ENCODE data around the gene FRMPD4.

The FRMPD4 gene

DNA sequence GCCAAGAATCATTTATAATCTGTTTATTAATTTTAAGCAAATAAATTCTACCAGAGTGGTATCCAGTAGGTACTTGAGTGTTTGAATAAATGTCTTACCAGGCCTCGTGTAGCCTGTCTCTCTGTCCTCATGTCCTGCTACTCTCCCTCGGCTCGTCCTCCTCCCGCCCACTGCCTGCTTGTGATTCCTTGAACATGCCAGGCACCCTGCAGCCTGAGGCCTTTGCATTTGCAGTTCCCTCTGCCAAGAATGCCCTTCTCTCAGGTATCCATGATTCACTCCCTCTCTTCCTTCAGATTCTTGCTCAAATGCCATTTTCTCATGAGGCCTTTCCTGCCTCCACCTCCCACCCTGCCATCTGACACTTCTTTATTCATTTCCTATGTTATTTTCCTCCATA, 443.3 kb downstream of the FRMPD4 start:
- no peaks in the 10 kb centered on the region for H3K4me1 ChIP-seq (ENCODE audit: control insufficient read depth, insufficient read depth, low read length)
- no peaks in the 10 kb centered on the region for H3K36me3 ChIP-seq (ENCODE audit: control insufficient read depth, insufficient read depth, low read length)
- no peak overlapping the region for H3K9ac ChIP-seq (ENCODE audit: low read length)
- no peaks in the 10 kb centered on the region for H3K27me3 ChIP-seq (ENCODE audit: control insufficient read depth, insufficient read depth, low read length)
- no peak overlapping the region for H3K4me3 ChIP-seq (ENCODE audit: low read length)
- no peaks in the 10 kb centered on the region for H3K9me3 ChIP-seq (ENCODE audit: control insufficient read depth, low read length)

DNA sequence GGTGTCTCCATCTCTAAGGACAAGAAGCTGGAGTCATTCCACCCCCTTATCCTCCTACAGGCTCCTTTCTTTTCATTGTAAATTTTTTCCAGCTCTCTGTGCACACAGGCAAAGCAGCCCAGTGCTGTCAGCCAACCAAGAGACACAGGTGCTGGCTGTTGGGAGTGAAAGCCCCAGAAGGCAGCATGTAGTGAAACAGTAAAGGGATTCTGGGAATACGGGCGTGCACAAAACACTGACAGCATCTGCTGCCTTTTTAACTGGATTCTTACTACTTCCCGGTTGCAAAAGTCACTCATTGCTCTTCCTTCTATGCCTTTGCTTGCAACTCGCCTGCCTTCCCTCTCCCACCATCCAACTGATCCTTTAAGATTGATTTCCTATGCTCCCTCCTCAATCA, 444.4 kb downstream of the FRMPD4 start:
- H3K9me3 ChIP-seq (ENCODE audit: control insufficient read depth, low read length), result no peaks in the 10 kb centered on the region
- H3K4me3 ChIP-seq (ENCODE audit: low read length), result no peak overlapping the region
- H3K36me3 ChIP-seq (ENCODE audit: control insufficient read depth, insufficient read depth, low read length), result no peaks in the 10 kb centered on the region
- no peaks in the 10 kb centered on the region for H3K4me1 ChIP-seq (ENCODE audit: control insufficient read depth, insufficient read depth, low read length)
- no peaks in the 10 kb centered on the region for H3K27me3 ChIP-seq (ENCODE audit: control insufficient read depth, insufficient read depth, low read length)
- H3K9ac ChIP-seq (ENCODE audit: low read length), result no peak overlapping the region

DNA sequence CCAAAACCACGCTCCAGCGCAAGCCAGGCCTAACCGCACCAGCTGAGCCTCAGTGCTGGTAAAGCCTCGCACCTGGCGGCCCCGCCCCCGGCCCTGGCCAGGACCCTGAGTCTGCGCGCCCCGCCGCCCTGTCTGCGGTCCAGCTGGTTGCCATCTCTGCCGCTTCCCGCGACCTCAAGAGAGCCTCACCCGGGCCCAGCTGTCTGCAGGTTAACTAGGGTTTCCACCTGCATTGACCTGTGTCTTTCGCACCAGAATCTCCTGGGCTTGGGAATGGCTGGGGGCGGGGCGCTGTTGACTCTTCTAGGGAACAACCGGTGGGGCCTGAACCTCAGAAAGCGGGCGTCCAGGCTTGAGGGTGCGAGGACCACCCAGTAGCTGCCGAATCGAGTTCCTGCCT, 445.3 kb downstream of the FRMPD4 start:
- H3K4me3 ChIP-seq (ENCODE audit: low read length), result no peak overlapping the region
- H3K9me3 ChIP-seq (ENCODE audit: control insufficient read depth, low read length), result no peaks in the 10 kb centered on the region
- H3K27me3 ChIP-seq (ENCODE audit: control insufficient read depth, insufficient read depth, low read length), result no peaks in the 10 kb centered on the region
- H3K4me1 ChIP-seq (ENCODE audit: control insufficient read depth, insufficient read depth, low read length), result no peaks in the 10 kb centered on the region
- no peaks in the 10 kb centered on the region for H3K36me3 ChIP-seq (ENCODE audit: control insufficient read depth, insufficient read depth, low read length)
- H3K9ac ChIP-seq (ENCODE audit: low read length), result no peak overlapping the region

DNA sequence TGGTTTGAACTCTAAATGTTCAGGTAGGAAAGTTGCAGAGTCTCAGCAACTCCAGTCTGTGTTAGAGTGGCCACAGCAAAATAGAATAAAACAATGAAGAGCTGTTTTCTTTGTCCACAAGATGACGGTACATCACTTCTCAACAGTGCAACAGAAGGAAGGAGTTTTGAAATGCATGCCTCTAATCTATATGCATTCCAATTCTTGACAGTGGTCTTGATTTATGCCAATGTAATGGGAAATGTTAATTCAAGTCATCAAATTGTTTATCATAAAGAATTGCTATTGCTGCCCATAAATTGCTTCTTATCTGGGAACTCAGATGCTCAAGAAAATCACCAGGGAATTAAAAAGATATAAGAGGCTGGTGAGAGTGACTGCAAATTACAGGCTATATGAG, 457.4 kb downstream of the FRMPD4 start:
- Histone ChIP-seq H3K4me3 (ENCODE audit: low read length) (no peak overlapping the region), H3K27me3 (ENCODE audit: control insufficient read depth, insufficient read depth, low read length) (no peaks in the 10 kb centered on the region), H3K36me3 (ENCODE audit: control insufficient read depth, insufficient read depth, low read length) (no peaks in the 10 kb centered on the region), H3K4me1 (ENCODE audit: control insufficient read depth, insufficient read depth, low read length) (no peaks in the 10 kb centered on the region), H3K9ac (ENCODE audit: low read length) (no peak overlapping the region), H3K9me3 (ENCODE audit: control insufficient read depth, low read length) (no peaks in the 10 kb centered on the region)

DNA sequence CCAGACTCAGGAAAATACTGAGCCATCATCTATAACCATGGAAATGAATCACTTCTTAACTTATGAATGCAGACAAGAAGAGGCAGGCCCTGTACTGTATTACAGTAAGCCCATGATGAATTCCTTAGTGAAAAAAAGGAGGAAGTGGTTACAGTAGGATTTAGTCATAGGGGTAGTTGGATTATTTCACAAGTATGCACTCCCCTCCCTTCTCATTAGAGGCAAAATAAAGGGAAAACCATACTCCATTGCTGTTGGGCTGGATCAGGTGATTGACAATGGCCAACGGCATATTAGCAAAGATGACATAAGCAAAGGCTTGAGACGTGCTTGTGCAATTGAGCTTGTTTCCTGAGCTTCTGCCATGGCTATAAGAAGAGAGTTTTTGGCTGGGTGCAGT, 471.8 kb downstream of the FRMPD4 start:
- H3K9me3 ChIP-seq (ENCODE audit: control insufficient read depth, low read length), result no peaks in the 10 kb centered on the region
- no peak overlapping the region for H3K9ac ChIP-seq (ENCODE audit: low read length)
- H3K4me1 ChIP-seq (ENCODE audit: control insufficient read depth, insufficient read depth, low read length), result no peaks in the 10 kb centered on the region
- no peak overlapping the region for H3K4me3 ChIP-seq (ENCODE audit: low read length)
- H3K36me3 ChIP-seq (ENCODE audit: control insufficient read depth, insufficient read depth, low read length), result no peaks in the 10 kb centered on the region
- H3K27me3 ChIP-seq (ENCODE audit: control insufficient read depth, insufficient read depth, low read length), result no peaks in the 10 kb centered on the region

DNA sequence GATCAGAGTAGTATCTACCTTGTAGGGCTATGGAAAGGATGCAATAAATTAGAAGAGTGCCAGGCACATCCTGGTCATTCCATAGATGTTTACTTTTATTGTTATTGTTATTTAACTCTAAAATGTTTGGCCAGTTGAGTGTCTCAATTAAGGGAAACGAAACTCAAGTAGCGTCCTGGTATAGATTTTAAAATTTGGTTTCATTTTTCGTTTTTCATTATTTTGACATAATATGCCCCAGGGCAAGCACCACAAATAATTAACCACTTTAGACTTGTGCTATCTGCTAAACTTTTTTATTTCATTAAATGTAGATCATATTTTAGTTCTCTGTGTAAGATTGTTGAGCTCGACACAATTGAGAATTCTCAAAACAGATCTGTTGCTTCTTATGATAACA, 473.2 kb downstream of the FRMPD4 start:
- Histone ChIP-seq H3K9ac (ENCODE audit: low read length) (no peak overlapping the region), H3K4me3 (ENCODE audit: low read length) (no peak overlapping the region), H3K9me3 (ENCODE audit: control insufficient read depth, low read length) (no peaks in the 10 kb centered on the region), H3K4me1 (ENCODE audit: control insufficient read depth, insufficient read depth, low read length) (no peaks in the 10 kb centered on the region), H3K36me3 (ENCODE audit: control insufficient read depth, insufficient read depth, low read length) (no peaks in the 10 kb centered on the region), H3K27me3 (ENCODE audit: control insufficient read depth, insufficient read depth, low read length) (no peaks in the 10 kb centered on the region)

DNA sequence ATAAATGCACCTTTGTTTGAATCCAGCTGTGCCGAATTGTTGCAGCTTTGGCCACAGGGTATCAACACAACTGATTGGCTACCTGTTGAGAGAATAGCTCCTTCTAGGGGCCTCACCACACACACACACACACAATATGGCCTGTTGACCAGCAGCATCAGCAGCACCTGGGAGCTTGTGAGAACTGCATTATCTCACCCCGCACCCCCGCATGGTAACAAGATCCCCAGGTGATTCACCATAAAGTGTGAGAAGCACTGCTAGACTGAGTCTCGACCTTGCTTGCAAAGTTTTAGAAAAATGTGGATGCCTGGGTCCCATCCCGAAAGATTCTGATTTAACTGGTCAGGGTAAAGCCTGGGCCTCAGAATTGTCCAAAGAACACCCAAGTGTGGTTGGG, 476.0 kb downstream of the FRMPD4 start:
- Histone ChIP-seq H3K4me1 (ENCODE audit: control insufficient read depth, insufficient read depth, low read length) (no peaks in the 10 kb centered on the region), H3K9ac (ENCODE audit: low read length) (no peak overlapping the region), H3K36me3 (ENCODE audit: control insufficient read depth, insufficient read depth, low read length) (no peaks in the 10 kb centered on the region), H3K4me3 (ENCODE audit: low read length) (no peak overlapping the region), H3K9me3 (ENCODE audit: control insufficient read depth, low read length) (no peaks in the 10 kb centered on the region), H3K27me3 (ENCODE audit: control insufficient read depth, insufficient read depth, low read length) (no peaks in the 10 kb centered on the region)

DNA sequence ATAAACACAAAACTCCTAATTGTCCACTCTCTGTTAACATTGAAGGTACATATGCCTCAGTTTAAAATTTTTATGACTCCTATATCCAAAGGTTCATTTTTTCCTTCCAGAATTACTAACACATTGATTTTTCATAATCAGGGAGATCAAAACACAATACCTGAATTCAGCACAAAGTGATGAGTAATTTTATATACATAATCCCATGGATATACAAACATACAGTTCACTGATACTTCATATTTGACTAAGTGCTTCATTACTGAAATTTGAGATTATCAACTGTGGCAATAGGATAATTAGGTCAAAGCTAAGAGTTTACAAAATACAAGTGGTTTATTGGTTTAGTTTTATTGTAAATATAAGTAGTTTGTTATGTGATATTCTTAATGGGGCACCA, 476.8 kb downstream of the FRMPD4 start:
- Histone ChIP-seq H3K4me3 (ENCODE audit: low read length) (no peak overlapping the region), H3K9ac (ENCODE audit: low read length) (no peak overlapping the region)

DNA sequence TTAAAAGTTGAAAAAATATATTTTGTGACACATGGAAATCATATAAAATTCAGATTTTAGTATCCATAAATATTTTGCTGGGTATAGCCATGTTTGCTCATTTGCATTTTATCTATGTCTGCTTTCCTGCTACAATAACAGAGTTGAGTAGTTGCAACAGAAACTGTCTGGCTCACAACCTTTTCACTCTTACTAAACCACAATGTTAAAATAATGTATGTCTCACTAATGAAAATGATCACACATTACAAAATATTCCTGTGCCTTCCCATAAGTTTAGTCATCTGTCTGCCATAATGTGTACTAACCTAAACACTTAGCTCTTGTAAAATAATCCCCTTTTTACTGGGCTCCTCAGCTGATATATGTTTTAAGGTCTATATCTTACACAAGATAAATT, 479.0 kb downstream of the FRMPD4 start:
- H3K36me3 ChIP-seq (ENCODE audit: control insufficient read depth, insufficient read depth, low read length), result no peaks in the 10 kb centered on the region
- no peaks in the 10 kb centered on the region for H3K9me3 ChIP-seq (ENCODE audit: control insufficient read depth, low read length)
- no peak overlapping the region for H3K4me3 ChIP-seq (ENCODE audit: low read length)
- no peak overlapping the region for H3K9ac ChIP-seq (ENCODE audit: low read length)
- H3K4me1 ChIP-seq (ENCODE audit: control insufficient read depth, insufficient read depth, low read length), result no peaks in the 10 kb centered on the region
- no peaks in the 10 kb centered on the region for H3K27me3 ChIP-seq (ENCODE audit: control insufficient read depth, insufficient read depth, low read length)

More for the DNA sequence above, 476.8 kb downstream of the FRMPD4 start:
- no peaks in the 10 kb centered on the region for H3K36me3 ChIP-seq (ENCODE audit: control insufficient read depth, insufficient read depth, low read length)
- H3K4me1 ChIP-seq (ENCODE audit: control insufficient read depth, insufficient read depth, low read length), result no peaks in the 10 kb centered on the region
- no peaks in the 10 kb centered on the region for H3K9me3 ChIP-seq (ENCODE audit: control insufficient read depth, low read length)
- no peaks in the 10 kb centered on the region for H3K27me3 ChIP-seq (ENCODE audit: control insufficient read depth, insufficient read depth, low read length)

DNA sequence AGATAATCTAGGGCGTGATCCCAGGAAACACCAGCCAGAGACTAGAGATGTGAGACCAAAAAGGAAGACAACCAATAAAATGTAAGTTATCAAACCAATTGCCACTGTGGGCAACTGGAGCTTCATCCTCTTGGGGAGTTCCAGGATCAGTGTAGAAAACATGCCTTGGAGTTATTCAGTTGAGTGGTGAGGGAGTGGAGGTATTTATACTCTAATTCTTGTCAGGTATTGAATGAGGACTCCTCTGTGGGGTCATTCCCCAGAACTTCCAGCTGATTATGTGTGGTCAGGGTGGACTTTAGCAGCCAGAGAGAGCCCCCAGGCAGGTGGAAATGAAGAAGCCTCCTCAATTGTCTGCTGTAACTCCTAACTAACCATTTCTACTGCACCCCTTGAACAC, 509.0 kb downstream of the FRMPD4 start:
- no peak overlapping the region for H3K9ac ChIP-seq (ENCODE audit: low read length)
- no peaks in the 10 kb centered on the region for H3K9me3 ChIP-seq (ENCODE audit: control insufficient read depth, low read length)
- no peaks in the 10 kb centered on the region for H3K36me3 ChIP-seq (ENCODE audit: control insufficient read depth, insufficient read depth, low read length)
- no peaks in the 10 kb centered on the region for H3K4me1 ChIP-seq (ENCODE audit: control insufficient read depth, insufficient read depth, low read length)
- H3K4me3 ChIP-seq (ENCODE audit: low read length), result no peak overlapping the region
- H3K27me3 ChIP-seq (ENCODE audit: control insufficient read depth, insufficient read depth, low read length), result no peaks in the 10 kb centered on the region

DNA sequence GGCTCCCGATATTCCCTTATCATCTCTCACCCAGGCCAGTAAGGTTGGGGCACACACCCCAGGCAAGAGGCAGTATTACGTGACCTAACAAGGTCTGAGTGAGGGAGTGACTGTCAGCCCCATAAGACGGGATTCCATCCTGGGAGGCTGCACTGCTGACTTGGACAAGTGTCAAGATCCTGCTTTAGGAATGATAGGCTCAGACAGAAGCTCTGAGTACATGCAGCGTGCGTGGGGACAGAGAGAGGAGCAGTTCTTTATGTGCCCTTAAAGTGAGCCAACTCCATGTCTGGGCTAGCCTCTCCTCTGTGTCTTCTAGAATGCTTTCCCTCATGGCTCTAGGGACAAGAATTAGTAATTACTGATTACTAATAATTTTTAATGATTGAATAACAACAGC, 510.7 kb downstream of the FRMPD4 start:
- no peaks in the 10 kb centered on the region for H3K9me3 ChIP-seq (ENCODE audit: control insufficient read depth, low read length)
- no peaks in the 10 kb centered on the region for H3K4me1 ChIP-seq (ENCODE audit: control insufficient read depth, insufficient read depth, low read length)
- no peaks in the 10 kb centered on the region for H3K36me3 ChIP-seq (ENCODE audit: control insufficient read depth, insufficient read depth, low read length)
- H3K4me3 ChIP-seq (ENCODE audit: low read length), result no peak overlapping the region
- no peaks in the 10 kb centered on the region for H3K27me3 ChIP-seq (ENCODE audit: control insufficient read depth, insufficient read depth, low read length)
- no peak overlapping the region for H3K9ac ChIP-seq (ENCODE audit: low read length)

DNA sequence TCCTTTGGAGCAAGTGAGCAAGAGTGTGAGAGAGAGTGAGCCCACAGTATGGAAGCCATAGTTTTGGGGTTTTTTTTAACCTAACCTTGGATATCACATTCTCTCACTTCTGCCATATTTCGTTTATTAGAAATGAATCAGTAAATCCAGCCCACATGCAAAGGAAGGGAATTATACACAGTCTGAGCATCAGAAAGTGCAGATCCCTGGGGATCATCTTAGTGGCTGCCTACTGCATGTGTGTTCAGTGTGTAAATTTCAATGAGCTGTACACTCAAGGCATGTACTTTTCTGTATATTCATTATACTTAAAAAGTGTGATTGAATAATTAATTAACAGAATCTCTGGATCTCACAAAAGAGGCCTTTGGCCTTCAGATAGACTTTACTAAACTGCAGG, 519.2 kb downstream of the FRMPD4 start:
- H3K36me3 ChIP-seq (ENCODE audit: control insufficient read depth, insufficient read depth, low read length), result no peaks in the 10 kb centered on the region
- no peak overlapping the region for H3K4me3 ChIP-seq (ENCODE audit: low read length)
- no peak overlapping the region for H3K9ac ChIP-seq (ENCODE audit: low read length)
- H3K9me3 ChIP-seq (ENCODE audit: control insufficient read depth, low read length), result no peaks in the 10 kb centered on the region
- H3K4me1 ChIP-seq (ENCODE audit: control insufficient read depth, insufficient read depth, low read length), result no peaks in the 10 kb centered on the region
- no peaks in the 10 kb centered on the region for H3K27me3 ChIP-seq (ENCODE audit: control insufficient read depth, insufficient read depth, low read length)

DNA sequence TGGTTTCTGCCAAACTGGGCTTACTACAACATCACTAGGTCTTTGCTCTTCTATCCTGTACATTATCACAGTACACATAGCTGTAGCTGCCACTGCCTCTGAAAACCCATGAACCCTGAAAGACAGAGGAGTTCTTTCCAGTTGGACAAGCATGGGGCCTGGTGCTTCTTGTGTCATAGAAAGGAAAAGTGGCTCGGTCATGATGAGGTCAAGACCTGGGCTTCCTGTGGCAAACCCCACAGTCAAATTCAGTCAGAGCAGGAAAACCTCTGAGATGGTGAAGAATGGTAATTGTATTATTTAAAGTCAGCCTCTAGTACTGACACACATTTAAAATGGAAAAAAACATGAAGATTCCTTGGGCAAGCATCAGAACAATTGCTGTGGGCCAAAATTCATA, 519.6 kb downstream of the FRMPD4 start:
- Histone ChIP-seq H3K36me3 (ENCODE audit: control insufficient read depth, insufficient read depth, low read length) (no peaks in the 10 kb centered on the region), H3K4me3 (ENCODE audit: low read length) (no peak overlapping the region), H3K27me3 (ENCODE audit: control insufficient read depth, insufficient read depth, low read length) (no peaks in the 10 kb centered on the region), H3K4me1 (ENCODE audit: control insufficient read depth, insufficient read depth, low read length) (no peaks in the 10 kb centered on the region), H3K9ac (ENCODE audit: low read length) (no peak overlapping the region), H3K9me3 (ENCODE audit: control insufficient read depth, low read length) (no peaks in the 10 kb centered on the region)
